WTC11 (cell line): Measurements from ENCODE around the gene SLC36A2. TPM values are rescaled to one million over a fixed set of nuclear protein-coding genes. Genes with fewer than 3 reads are reported as not detected.

ENCODE experiments used
- ATAC-seq: fragments of 200-7000 bp; cut with Tn5 transposase; 2 replicates; pipeline ENCODE4 v1.10.0; 2021; ENCODE audit warnings: mild to moderate bottlenecking, moderate library complexity
- CTCF ChIA-PET: fragments of 300-600 bp; sonication (Branson Sonifier 250); formaldehyde crosslinking; loops from one replicate; lab custom pipeline; 2021; ENCODE audit warnings: antibody characterized with exemption; lab: Charles Lee
- POLR2A ChIA-PET: fragments of 350-600 bp; sonication (Branson Sonifier 250); formaldehyde crosslinking; loops from one replicate; lab custom pipeline; 2021; ENCODE audit warnings: antibody characterized with exemption; lab: Charles Lee
- DNase-seq: peaks from one replicate; pipeline ENCODE4 v3.0.0; 2021; ENCODE audit warnings: low spot score
- H3K27ac Mint-ChIP-seq: 2 replicates; pipeline ENCODE4 v1.8.0; 2021; ENCODE audit warnings: mixed read lengths
- H3K27me3 Mint-ChIP-seq: 2 replicates; pipeline ENCODE4 v1.8.0; 2021; ENCODE audit warnings: low read depth, mild to moderate bottlenecking, moderate library complexity, mixed read lengths
- H3K36me3 Mint-ChIP-seq: 2 replicates; pipeline ENCODE4 v1.8.0; 2021; ENCODE audit warnings: mixed read lengths
- H3K4me1 Mint-ChIP-seq: 2 replicates; pipeline ENCODE4 v1.8.0; 2022; ENCODE audit warnings: mixed read lengths
- H3K4me3 Mint-ChIP-seq: 2 replicates; pipeline ENCODE4 v1.8.0; 2021; ENCODE audit warnings: mild to moderate bottlenecking, moderate library complexity, mixed read lengths
- H3K9me3 Mint-ChIP-seq: 2 replicates; pipeline ENCODE4 v1.8.0; 2021; ENCODE audit warnings: mixed read lengths
- ARID4B ChIP-seq: sonication (generic); formaldehyde crosslinking; IDR thresholded peaks from 2 replicates; pipeline ENCODE4 v1.8.0; 2023; ENCODE audit warnings: missing genetic modification reagents, mild to moderate bottlenecking, borderline replicate concordance
- ATF6 ChIP-seq: sonication (generic); formaldehyde crosslinking; IDR thresholded peaks from 2 replicates; pipeline ENCODE4 v1.8.1; 2023; ENCODE audit warnings: mild to moderate bottlenecking, missing genetic modification reagents
- E2F1 ChIP-seq: sonication (generic); formaldehyde crosslinking; IDR thresholded peaks from 2 replicates; pipeline ENCODE4 v1.8.0; 2022; ENCODE audit warnings: mild to moderate bottlenecking, missing genetic modification reagents
- E2F5 ChIP-seq: sonication (generic); formaldehyde crosslinking; IDR thresholded peaks from 2 replicates; pipeline ENCODE4 v1.8.1; 2022; ENCODE audit warnings: mild to moderate bottlenecking, moderate library complexity, missing genetic modification reagents
- GABPB1 ChIP-seq: sonication (generic); formaldehyde crosslinking; IDR thresholded peaks from 2 replicates; pipeline ENCODE4 v1.8.1; 2023; ENCODE audit warnings: mild to moderate bottlenecking, missing genetic modification reagents
- HMGA2 ChIP-seq: fragments of 250-450 bp; sonication (Bioruptor Pico); IDR thresholded peaks from 2 replicates; pipeline ENCODE4 v1.4.0; 2021; ENCODE audit warnings: mild to moderate bottlenecking, moderate library complexity
- JUN ChIP-seq: sonication (generic); formaldehyde crosslinking; IDR thresholded peaks from 2 replicates; pipeline ENCODE4 v1.8.0; 2023; ENCODE audit warnings: mild to moderate bottlenecking, missing genetic modification reagents
- NFE2L1 ChIP-seq: sonication (generic); formaldehyde crosslinking; IDR thresholded peaks from 2 replicates; pipeline ENCODE4 v1.8.1; 2023; ENCODE audit warnings: missing genetic modification reagents
- OVOL2 ChIP-seq: fragments of 250-450 bp; sonication (Bioruptor Pico); IDR thresholded peaks from 2 replicates; pipeline ENCODE4 v1.9.0; 2021; ENCODE audit warnings: mild to moderate bottlenecking, borderline replicate concordance
- RELA ChIP-seq: sonication (generic); formaldehyde crosslinking; IDR thresholded peaks from 2 replicates; pipeline ENCODE4 v1.8.1; 2022; ENCODE audit warnings: missing genetic modification reagents, mild to moderate bottlenecking, borderline replicate concordance
- SOX15 ChIP-seq: fragments of 250-450 bp; sonication (Bioruptor Pico); IDR thresholded peaks from 2 replicates; pipeline ENCODE4 v1.9.0; 2021; ENCODE audit warnings: mild to moderate bottlenecking
- USF1 ChIP-seq: sonication (generic); formaldehyde crosslinking; IDR thresholded peaks from 2 replicates; pipeline ENCODE4 v1.8.0; 2022; ENCODE audit warnings: mild to moderate bottlenecking, missing genetic modification reagents
- ZMAT4 ChIP-seq: fragments of 250-450 bp; sonication (Bioruptor Pico); IDR thresholded peaks from 2 replicates; pipeline ENCODE4 v1.9.0; 2021; ENCODE audit warnings: mild to moderate bottlenecking
- ZNF138 ChIP-seq: sonication (generic); formaldehyde crosslinking; conservative IDR thresholded peaks from 2 replicates; pipeline ENCODE4 v1.8.1; 2022; ENCODE audit warnings: mild to moderate bottlenecking, moderate library complexity, missing genetic modification reagents
- ZNF219 ChIP-seq: sonication (generic); formaldehyde crosslinking; IDR thresholded peaks from 2 replicates; pipeline ENCODE4 v1.8.0; 2023; ENCODE audit warnings: missing genetic modification reagents, mild to moderate bottlenecking, borderline replicate concordance
- ZNF317 ChIP-seq: sonication (generic); formaldehyde crosslinking; IDR thresholded peaks from 2 replicates; pipeline ENCODE4 v1.8.1; 2023; ENCODE audit warnings: low read depth, mild to moderate bottlenecking, moderate library complexity, missing genetic modification reagents, borderline replicate concordance
- ZNF425 ChIP-seq: fragments of 250-450 bp; sonication (Bioruptor Pico); conservative IDR thresholded peaks from 2 replicates; pipeline ENCODE4 v1.9.0; 2021; ENCODE audit warnings: mild to moderate bottlenecking
- ZNF532 ChIP-seq: fragments of 250-450 bp; sonication (Bioruptor Pico); IDR thresholded peaks from 2 replicates; pipeline ENCODE4 v1.9.0; 2021; ENCODE audit warnings: mild to moderate bottlenecking, borderline replicate concordance
- total RNA-seq: library from RNA; stranded (reverse); gene quantifications from 3 replicates; pipeline ENCODE4 v1.2.3, GENCODE V29; 2021

The SLC36A2 gene
- total RNA-seq, 1 experiment from 2014 or later = not detected

GRCh38 chr5:151351671-151352070 is 4.3 kb upstream of the SLC36A2 start:
- ChIA-PET POLR2A (no interaction called here), CTCF (interaction anchor here (0.8 kb wide), 1 partner anchor 53 kb away, joined by 3 read pairs; no protein-coding TSS in a partner anchor)

More at GRCh38 chr5:151351671-151352070, 4.3 kb upstream of the SLC36A2 start:
- no peak for DNase-seq
- H3K27me3 Mint-ChIP-seq = peaks cover 8% of the 10 kb centered on the region; the same call in 1 of the 2 replicates
- H3K9me3 Mint-ChIP-seq = peaks cover 3% of the 10 kb centered on the region; the same call in 1 of the 2 replicates
- no peak for ATAC-seq
- TF ChIP-seq JUN (CRISPR knock-in tag) (no peak), HMGA2 (CRISPR knock-in tag) (no peak), ZNF317 (CRISPR knock-in tag) (no peak), NFE2L1 (CRISPR knock-in tag) (no peak), ARID4B (no peak), ZNF425 (CRISPR knock-in tag) (no peak), ZNF219 (CRISPR knock-in tag) (no peak), OVOL2 (CRISPR knock-in tag) (no peak), ZMAT4 (CRISPR knock-in tag) (no peak), ZNF532 (CRISPR knock-in tag) (no peak), E2F5 (CRISPR knock-in tag) (no peak), E2F1 (CRISPR knock-in tag) (no peak), USF1 (CRISPR knock-in tag) (no peak), ZNF138 (CRISPR knock-in tag) (no peak), SOX15 (no peak), GABPB1 (CRISPR knock-in tag) (no peak), ATF6 (CRISPR knock-in tag) (no peak), RELA (CRISPR knock-in tag) (no peak)
- H3K4me1 Mint-ChIP-seq = peaks cover 23% of the 10 kb centered on the region
- no peak overlapping the region for H3K27ac Mint-ChIP-seq
- H3K4me3 Mint-ChIP-seq = no peak overlapping the region
- H3K36me3 Mint-ChIP-seq = 0 out of 2 replicates have a peak, but pooled peaks cover 2% of the 10 kb centered on the region
